Cardiac septum (tissue), 1 donor: ENCODE data around the gene SARM1. TPM values are rescaled to one million over a fixed set of nuclear protein-coding genes. Genes with fewer than 3 reads are reported as not detected.

Source experiments
- DNase-seq: peaks from one replicate; pipeline ENCODE4 v3.0.0-alpha.2; 2020; ENCODE audit warnings: low spot score
- intact Hi-C: fragments of 100-400 bp; cut with DNase I; formaldehyde crosslinking; loops from one replicate; pipeline ENCODE4 v1.14.0; 2022
- microRNA-seq: library from miRNA; unstranded; fragments of <30 nt; microRNA quantifications from one replicate; pipeline ENCODE4 v1.2.0, GENCODE V29; 2020
- total RNA-seq: library from RNA; stranded (reverse); fragmentation: NEBNext Ultra II Directional; extraction: Animal tissue kit (Norgen Biotek cat#: 25700); gene quantifications from one replicate; pipeline ENCODE4 v1.2.1, GENCODE V29; 2021
- donor health status: DM: no; HTN: no; CAD: no.

Gene SARM1
- total RNA-seq, 1 donor from 2014 or later: 10.4 TPM

- DNase-seq: no peak
- intact Hi-C loops: no loop called here
These were observed 75.9 kb downstream of the SARM1 start for GRCh38 chr17:28447396-28447760.

- intact Hi-C loops: no loop called here
- no peak for DNase-seq
These were observed 78.4 kb downstream of the SARM1 start for GRCh38 chr17:28449859-28450258.

Small RNA genes within 50 kb of the gene (microRNA-seq; reads per million reads assigned to microRNA genes)
- gene MIR4723: not detected

Other genes starting within 250 kb of the SARM1 start
- gene TMEM97, start 52.5 kb upstream of the SARM1 start, total RNA-seq: 3.9 TPM
- gene IFT20, start 36.2 kb upstream of the SARM1 start, total RNA-seq: 17.3 TPM
- 58.5 TPM for gene TNFAIP1, start 35.9 kb upstream of the SARM1 start, total RNA-seq
- 127 TPM for gene POLDIP2, start 14.2 kb upstream of the SARM1 start, total RNA-seq
- gene SEBOX, start 6.5 kb upstream of the SARM1 start, total RNA-seq: not detected
- gene VTN, start 1.4 kb upstream of the SARM1 start, total RNA-seq: 48.2 TPM
- gene SLC46A1, start 34.5 kb downstream of the SARM1 start, total RNA-seq: 2.7 TPM
- gene SLC13A2, start 102.0 kb downstream of the SARM1 start, total RNA-seq: not detected
- gene FOXN1, start 134.7 kb downstream of the SARM1 start, total RNA-seq: not detected
- gene UNC119, start 180.9 kb downstream of the SARM1 start, total RNA-seq: 16.0 TPM
- gene PIGS, start 199.8 kb downstream of the SARM1 start, total RNA-seq: 51.5 TPM
- 326 TPM for gene ALDOC, start 205.2 kb downstream of the SARM1 start, total RNA-seq
- gene SPAG5, start 227.3 kb downstream of the SARM1 start, total RNA-seq: 0.78 TPM
- gene RSKR, start 242.5 kb downstream of the SARM1 start, total RNA-seq: 6.8 TPM